Measurements from ENCODE around the gene TRIL.
A peak's percentile ranks its signal among the peaks of the same experiment; 100 is the strongest.

Gene TRIL

GRCh38 chr7:28937619-28938018 lies 20.5 kb downstream of the TRIL start:
- H4K12ac ChIP-seq (ENCODE audit: low read depth, low read length), result no peak overlapping the region
- no peaks in the 10 kb centered on the region for H3K27me3 ChIP-seq (ENCODE audit: insufficient read depth, low read length)
- H2AK5ac ChIP-seq (ENCODE audit: low read length), result peak overlapping the region; percentile 3
- no peak overlapping the region for H4K91ac ChIP-seq (ENCODE audit: low read depth, low read length)
- H3K14ac ChIP-seq (ENCODE audit: low read length), result no peak overlapping the region
- H3K4ac ChIP-seq (ENCODE audit: low read depth, low read length), result no peak overlapping the region
- no peak overlapping the region for H2BK12ac ChIP-seq (ENCODE audit: low read length)
- H3K9me3 ChIP-seq (ENCODE audit: insufficient read depth, low read depth, low read length), result peaks cover 3% of the 10 kb centered on the region
- H3K23ac ChIP-seq (ENCODE audit: low read length), result no peak overlapping the region
- peak; percentile 35 to 44 for DNase-seq
- peaks cover 12 to 20% of the 10 kb centered on the region in 2 experiments for H3K4me1 ChIP-seq (ENCODE audit: control insufficient read depth in 1 of 2, insufficient read depth in 2 of 2, low read length in 2 of 2)
- H2AFZ ChIP-seq (ENCODE audit: insufficient read depth, low read length, poor library complexity), result no peak overlapping the region
- H3K18ac ChIP-seq (ENCODE audit: low read length), result no peak overlapping the region
- H3K9ac ChIP-seq (ENCODE audit: low read length), result no peak overlapping the region
- no peak overlapping the region for H4K8ac ChIP-seq (ENCODE audit: low read depth, low read length)
- H3K36me3 ChIP-seq (ENCODE audit: control insufficient read depth in 1 of 2, insufficient read depth in 2 of 2, low read length in 2 of 2), result no peaks in the 10 kb centered on the region
- H3K79me1 ChIP-seq (ENCODE audit: low read length), result peaks cover 7% of the 10 kb centered on the region
- H3K79me2 ChIP-seq (ENCODE audit: control insufficient read depth, insufficient read depth, low read length, poor library complexity), result no peaks in the 10 kb centered on the region
- H3K27ac ChIP-seq (ENCODE audit: low read depth, low read length), result no peak overlapping the region
- H3K4me3 ChIP-seq (ENCODE audit: low read depth, low read length), result no peak overlapping the region
- no peak overlapping the region for H2BK120ac ChIP-seq (ENCODE audit: insufficient read depth, low read length, poor library complexity)
- no peak overlapping the region for H2BK5ac ChIP-seq (ENCODE audit: low read depth, low read length, poor library complexity)
- no CpG with 5 or more reads among the region's 7 CpGs for WGBS (ENCODE audit: extremely low coverage, insufficient coverage, insufficient read length)
- H3K4me2 ChIP-seq (ENCODE audit: low read length), result no peak overlapping the region

DNA sequence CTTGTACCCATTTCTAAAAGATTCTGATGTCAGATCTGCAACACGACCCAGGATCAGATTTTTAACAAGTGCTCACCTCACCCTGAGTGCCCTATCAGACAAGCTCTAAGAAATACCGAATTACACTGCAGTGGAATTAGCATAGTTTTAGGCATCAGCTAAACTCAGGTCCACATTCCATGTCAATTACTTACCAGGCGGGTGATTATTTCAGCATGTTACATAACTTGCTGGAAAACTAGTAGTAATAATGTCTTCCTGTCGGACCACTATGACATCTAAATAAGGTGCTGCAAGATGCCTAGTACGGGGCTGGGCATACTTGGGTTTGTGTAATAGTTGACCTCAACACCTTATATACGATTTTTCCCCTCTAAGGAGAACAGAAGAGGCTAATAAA lies 21.0 kb downstream of the TRIL start:
- no peak overlapping the region for H3K4me2 ChIP-seq (ENCODE audit: low read length)
- no peaks in the 10 kb centered on the region for H3K36me3 ChIP-seq (ENCODE audit: control insufficient read depth in 1 of 2, insufficient read depth in 2 of 2, low read length in 2 of 2)
- H3K79me2 ChIP-seq (ENCODE audit: control insufficient read depth, insufficient read depth, low read length, poor library complexity), result no peaks in the 10 kb centered on the region
- no peak overlapping the region for H3K9ac ChIP-seq (ENCODE audit: low read length)
- H3K4me1 ChIP-seq (ENCODE audit: control insufficient read depth in 1 of 2, insufficient read depth in 2 of 2, low read length in 2 of 2), result peaks cover 12 to 20% of the 10 kb centered on the region in 2 experiments
- no peak overlapping the region for H2BK120ac ChIP-seq (ENCODE audit: insufficient read depth, low read length, poor library complexity)
- H3K9me3 ChIP-seq (ENCODE audit: insufficient read depth, low read depth, low read length), result peaks cover 3% of the 10 kb centered on the region
- no peak overlapping the region for H2BK12ac ChIP-seq (ENCODE audit: low read length)
- no peak overlapping the region for H3K14ac ChIP-seq (ENCODE audit: low read length)
- H3K27me3 ChIP-seq (ENCODE audit: insufficient read depth, low read length), result no peaks in the 10 kb centered on the region
- H3K18ac ChIP-seq (ENCODE audit: low read length), result no peak overlapping the region
- no CpG with 5 or more reads among the region's 6 CpGs for WGBS (ENCODE audit: extremely low coverage, insufficient coverage, insufficient read length)
- no peak overlapping the region for H4K12ac ChIP-seq (ENCODE audit: low read depth, low read length)
- DNase-seq, result peak; percentile 74 to 93
- no peak overlapping the region for H3K23ac ChIP-seq (ENCODE audit: low read length)
- no peak overlapping the region for H4K91ac ChIP-seq (ENCODE audit: low read depth, low read length)
- H3K4ac ChIP-seq (ENCODE audit: low read depth, low read length), result no peak overlapping the region
- no peak overlapping the region for H2BK5ac ChIP-seq (ENCODE audit: low read depth, low read length, poor library complexity)
- H3K27ac ChIP-seq (ENCODE audit: low read depth, low read length), result no peak overlapping the region
- no peak overlapping the region for H2AFZ ChIP-seq (ENCODE audit: insufficient read depth, low read length, poor library complexity)
- peaks cover 7% of the 10 kb centered on the region for H3K79me1 ChIP-seq (ENCODE audit: low read length)
- no peak overlapping the region for H3K4me3 ChIP-seq (ENCODE audit: low read depth, low read length)
- H2AK5ac ChIP-seq (ENCODE audit: low read length), result no peak overlapping the region
- H4K8ac ChIP-seq (ENCODE audit: low read depth, low read length), result no peak overlapping the region

GRCh38 chr7:28933846-28934320 lies 24.2 kb downstream of the TRIL start:
- Histone ChIP-seq H3K4me1 (ENCODE audit: control insufficient read depth in 1 of 2, insufficient read depth in 2 of 2, low read length in 2 of 2) (peaks cover 8 to 13% of the 10 kb centered on the region in 2 experiments), H2AFZ (ENCODE audit: insufficient read depth, low read length, poor library complexity) (no peak overlapping the region), H3K4me2 (ENCODE audit: low read length) (peak overlapping the region; percentile 13), H3K9ac (ENCODE audit: low read length) (no peak overlapping the region), H4K12ac (ENCODE audit: low read depth, low read length) (no peak overlapping the region), H3K36me3 (ENCODE audit: control insufficient read depth in 1 of 2, insufficient read depth in 2 of 2, low read length in 2 of 2) (no peaks in the 10 kb centered on the region), H4K8ac (ENCODE audit: low read depth, low read length) (no peak overlapping the region), H3K79me1 (ENCODE audit: low read length) (peaks cover 2% of the 10 kb centered on the region), H3K14ac (ENCODE audit: low read length) (no peak overlapping the region), H3K27ac (ENCODE audit: low read depth, low read length) (no peak overlapping the region), H3K4me3 (ENCODE audit: low read depth, low read length) (no peak overlapping the region), H3K27me3 (ENCODE audit: insufficient read depth, low read length) (no peaks in the 10 kb centered on the region), H2BK12ac (ENCODE audit: low read length) (no peak overlapping the region), H3K9me3 (ENCODE audit: insufficient read depth, low read depth, low read length) (peaks cover 3% of the 10 kb centered on the region), H2BK120ac (ENCODE audit: insufficient read depth, low read length, poor library complexity) (no peak overlapping the region), H3K18ac (ENCODE audit: low read length) (no peak overlapping the region), H4K91ac (ENCODE audit: low read depth, low read length) (no peak overlapping the region), H2AK5ac (ENCODE audit: low read length) (no peak overlapping the region), H3K23ac (ENCODE audit: low read length) (no peak overlapping the region), H2BK5ac (ENCODE audit: low read depth, low read length, poor library complexity) (no peak overlapping the region), H3K79me2 (ENCODE audit: control insufficient read depth, insufficient read depth, low read length, poor library complexity) (no peaks in the 10 kb centered on the region), H3K4ac (ENCODE audit: low read depth, low read length) (no peak overlapping the region)
- DNase-seq, result peak in 1 of 2 donors; percentile 53
- no CpG with 5 or more reads among the region's 2 CpGs for WGBS (ENCODE audit: extremely low coverage, insufficient coverage, insufficient read length)

- H3K36me3 ChIP-seq (ENCODE audit: control insufficient read depth in 1 of 2, insufficient read depth in 2 of 2, low read length in 2 of 2), result no peaks in the 10 kb centered on the region
- no peak for DNase-seq
- no peak overlapping the region for H2AK5ac ChIP-seq (ENCODE audit: low read length)
- H3K9me3 ChIP-seq (ENCODE audit: insufficient read depth, low read depth, low read length), result peaks cover 3% of the 10 kb centered on the region
- no peak overlapping the region for H3K4me3 ChIP-seq (ENCODE audit: low read depth, low read length)
- no peak overlapping the region for H2BK5ac ChIP-seq (ENCODE audit: low read depth, low read length, poor library complexity)
- no peak overlapping the region for H3K9ac ChIP-seq (ENCODE audit: low read length)
- H3K79me2 ChIP-seq (ENCODE audit: control insufficient read depth, insufficient read depth, low read length, poor library complexity), result peaks cover 2% of the 10 kb centered on the region
- no peak overlapping the region for H2BK12ac ChIP-seq (ENCODE audit: low read length)
- no peak overlapping the region for H3K4ac ChIP-seq (ENCODE audit: low read depth, low read length)
- WGBS (ENCODE audit: extremely low coverage, insufficient coverage, insufficient read length), result no CpG with 5 or more reads among the region's 3 CpGs
- H3K14ac ChIP-seq (ENCODE audit: low read length), result no peak overlapping the region
- peaks cover 2% of the 10 kb centered on the region for H3K79me1 ChIP-seq (ENCODE audit: low read length)
- H3K27me3 ChIP-seq (ENCODE audit: insufficient read depth, low read length), result no peaks in the 10 kb centered on the region
- no peak overlapping the region for H3K23ac ChIP-seq (ENCODE audit: low read length)
- H2AFZ ChIP-seq (ENCODE audit: insufficient read depth, low read length, poor library complexity), result no peak overlapping the region
- H3K4me1 ChIP-seq (ENCODE audit: control insufficient read depth in 1 of 2, insufficient read depth in 2 of 2, low read length in 2 of 2), result peaks cover 8 to 12% of the 10 kb centered on the region in 2 experiments
- H4K8ac ChIP-seq (ENCODE audit: low read depth, low read length), result no peak overlapping the region
- no peak overlapping the region for H3K18ac ChIP-seq (ENCODE audit: low read length)
- H2BK120ac ChIP-seq (ENCODE audit: insufficient read depth, low read length, poor library complexity), result no peak overlapping the region
- no peak overlapping the region for H4K12ac ChIP-seq (ENCODE audit: low read depth, low read length)
- no peak overlapping the region for H4K91ac ChIP-seq (ENCODE audit: low read depth, low read length)
- no peak overlapping the region for H3K4me2 ChIP-seq (ENCODE audit: low read length)
- H3K27ac ChIP-seq (ENCODE audit: low read depth, low read length), result no peak overlapping the region
These were observed 26.6 kb downstream of the TRIL start for GRCh38 chr7:28931565-28931964.

All from trophoblast cell (in vitro differentiated cells and primary cell).